HG03025 (cell line): ENCODE results near the gene INPP4B.

Source experiments
- ATAC-seq: cut with Tn5 transposase; IDR thresholded peaks from one replicate; pipeline ENCODE4 v1.9.1; 2021; ENCODE audit warnings: mild to moderate bottlenecking, moderate library complexity; ENCODE audit not compliant: unreplicated experiment, low FRiP score

The INPP4B gene

DNA sequence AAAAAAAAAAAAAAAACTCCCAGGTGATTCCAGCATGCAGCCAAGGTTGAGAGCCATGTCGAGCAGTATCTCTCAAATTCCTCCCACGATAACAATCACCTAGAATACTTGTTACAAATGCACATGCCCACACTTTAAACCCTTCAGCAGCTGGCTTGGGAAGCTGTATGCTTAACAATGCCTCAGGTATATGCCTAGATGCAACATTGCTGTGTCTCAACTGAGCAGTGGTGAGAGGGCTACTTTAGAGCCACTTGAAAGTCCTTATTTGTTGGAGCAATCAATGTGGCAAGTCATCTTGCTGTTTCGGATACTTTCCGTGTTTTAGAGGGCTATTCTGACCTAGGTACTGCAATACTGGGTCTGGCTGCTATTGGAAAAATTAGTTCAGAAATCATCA, 487.4 kb downstream of the INPP4B start:
- ATAC-seq, result no peak

DNA sequence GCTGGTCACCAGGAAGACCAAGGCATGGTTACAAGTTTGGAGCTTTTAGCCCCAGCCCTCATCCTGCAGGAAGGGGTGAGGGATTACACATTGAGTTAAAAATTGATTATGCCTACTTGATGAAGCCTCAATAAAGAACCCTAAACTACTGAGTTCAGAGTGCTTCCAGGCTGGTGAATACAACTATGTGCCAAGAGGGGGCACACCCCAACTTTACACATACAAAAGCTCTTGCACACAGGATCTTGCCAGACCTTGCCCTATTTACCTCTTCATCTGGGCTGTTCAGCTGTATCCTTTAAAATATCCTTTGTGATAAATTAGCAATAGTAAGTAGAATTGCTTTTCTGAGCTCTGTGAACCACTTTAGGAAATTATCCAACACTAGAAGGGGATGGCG, 489.3 kb downstream of the INPP4B start:
- no peak for ATAC-seq

DNA sequence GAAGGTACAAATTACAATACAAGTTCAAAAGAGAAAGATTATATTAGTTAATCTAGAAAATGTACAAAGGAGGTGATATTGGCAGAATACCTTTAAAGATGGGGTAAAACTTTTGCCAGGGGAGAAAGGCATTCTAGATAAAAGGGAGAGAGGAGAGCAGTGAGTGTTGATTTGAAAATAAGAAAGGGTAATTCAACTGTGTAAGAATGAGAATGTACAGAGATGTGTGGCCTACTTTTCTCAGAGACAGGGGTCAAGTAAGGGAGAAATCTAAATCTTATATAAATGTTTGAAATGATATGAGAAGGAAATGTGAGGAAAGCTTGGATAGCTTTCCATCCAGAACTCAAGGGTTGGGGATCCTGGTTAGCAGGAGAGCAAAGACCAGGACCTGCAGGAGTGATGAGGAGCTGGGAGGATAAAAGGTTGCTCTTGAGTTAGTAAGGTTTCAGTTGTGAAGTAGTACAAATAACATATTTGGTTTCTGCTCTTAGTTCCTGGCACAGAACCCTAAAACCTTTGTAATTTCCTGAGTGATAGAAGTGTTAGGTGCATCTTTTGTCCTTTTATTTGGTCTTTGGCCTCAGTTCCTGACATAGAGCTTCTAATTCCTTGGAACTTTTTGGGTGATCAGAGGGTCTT, 489.9 kb downstream of the INPP4B start:
- no peak for ATAC-seq

DNA sequence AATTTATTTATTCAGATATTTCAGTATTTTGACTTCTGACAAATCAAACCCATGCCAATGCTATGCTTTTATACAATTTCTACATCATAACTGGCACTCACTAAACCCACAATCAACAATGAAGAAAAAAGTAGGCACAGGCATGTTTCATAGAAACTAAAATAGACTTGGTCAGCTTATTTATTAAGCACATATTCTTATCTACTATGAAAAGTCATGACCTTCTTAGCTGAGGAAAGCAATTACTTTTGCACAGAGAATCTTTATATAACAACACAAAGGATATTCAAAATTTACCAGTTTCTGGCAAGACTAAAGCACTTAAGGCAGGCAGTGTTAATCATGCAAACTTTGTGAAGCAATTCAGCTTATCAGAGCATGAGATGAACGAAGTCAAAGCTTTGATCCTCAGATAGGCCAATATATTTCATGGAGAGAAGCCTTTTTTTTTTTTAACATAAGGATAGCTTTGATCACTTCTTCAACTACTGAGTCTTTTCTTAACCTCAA, 490.6 kb downstream of the INPP4B start:
- no peak for ATAC-seq

DNA sequence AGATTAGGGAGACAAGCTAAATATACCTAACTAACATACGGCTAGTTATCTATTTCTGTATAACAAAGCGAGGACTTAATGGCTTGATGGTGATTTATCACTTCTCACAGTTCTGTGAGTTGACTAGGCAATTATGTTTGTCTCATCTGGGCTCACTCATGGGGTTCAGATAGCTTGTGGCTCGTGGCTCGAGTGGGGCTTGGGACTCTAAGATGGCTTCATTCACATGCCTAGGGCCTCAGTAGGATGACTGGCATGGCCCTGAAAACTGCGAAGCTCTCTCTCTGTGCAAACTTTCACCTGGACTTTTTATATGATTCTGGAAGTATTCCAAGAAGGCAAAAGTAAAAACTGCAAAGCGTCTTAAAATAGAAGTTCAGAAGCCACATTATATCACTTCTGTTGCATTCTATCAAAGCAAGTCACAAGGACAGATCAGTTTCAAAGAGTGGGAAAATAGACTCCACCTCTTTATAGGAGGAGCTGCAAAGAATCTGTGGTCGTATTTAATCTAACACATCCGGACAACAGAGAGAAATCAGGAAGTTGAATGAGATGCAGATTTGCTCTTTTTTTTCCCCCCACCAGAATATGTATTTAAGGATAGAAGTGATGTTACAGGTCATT, 491.2 kb downstream of the INPP4B start:
- ATAC-seq, result no peak

DNA sequence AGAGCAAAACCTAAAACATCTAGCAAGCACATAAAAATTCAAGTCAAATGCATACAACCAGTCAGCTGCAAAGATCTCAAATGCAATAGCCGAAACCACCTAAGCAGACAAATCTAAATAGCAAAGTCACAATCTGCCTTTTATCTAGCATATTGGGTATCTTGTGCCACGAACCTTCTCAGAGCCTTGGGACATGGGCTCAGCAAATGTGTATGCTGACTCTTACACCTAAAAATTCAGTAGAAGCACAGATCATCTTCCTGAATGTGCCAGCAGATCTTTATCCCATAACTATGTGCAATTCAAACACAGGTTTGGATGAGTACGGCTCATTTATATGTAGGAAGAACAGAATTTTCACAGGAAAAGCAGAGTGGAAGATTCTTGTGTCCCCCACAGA, 492.1 kb downstream of the INPP4B start:
- no peak for ATAC-seq

DNA sequence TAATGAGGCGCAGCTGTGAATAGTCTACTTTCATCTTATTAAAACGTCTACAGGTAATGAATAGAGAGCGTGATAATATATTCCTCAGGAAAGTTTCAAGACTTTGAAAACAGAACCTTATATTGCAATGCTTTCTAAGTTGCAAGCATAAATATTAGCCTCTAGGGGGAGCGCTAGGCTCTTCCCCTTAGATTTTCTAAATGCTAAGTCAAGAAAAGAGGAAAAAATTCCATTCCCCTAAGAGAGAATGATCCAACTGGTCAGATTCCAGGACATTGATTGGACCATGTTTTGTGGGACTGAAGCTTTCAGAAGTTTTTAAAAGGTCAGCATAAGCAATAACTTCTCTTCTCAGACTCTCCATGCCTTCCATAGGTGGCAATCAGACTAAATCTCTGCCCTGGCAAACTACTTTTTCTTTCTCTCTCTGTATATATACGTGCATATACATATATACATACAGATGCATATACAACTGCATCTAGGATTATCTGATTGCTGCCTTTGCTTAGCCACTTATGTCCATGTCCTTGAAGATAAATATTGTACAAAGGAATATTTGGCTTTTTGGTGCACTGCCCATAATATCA, 492.9 kb downstream of the INPP4B start:
- ATAC-seq, result no peak

DNA sequence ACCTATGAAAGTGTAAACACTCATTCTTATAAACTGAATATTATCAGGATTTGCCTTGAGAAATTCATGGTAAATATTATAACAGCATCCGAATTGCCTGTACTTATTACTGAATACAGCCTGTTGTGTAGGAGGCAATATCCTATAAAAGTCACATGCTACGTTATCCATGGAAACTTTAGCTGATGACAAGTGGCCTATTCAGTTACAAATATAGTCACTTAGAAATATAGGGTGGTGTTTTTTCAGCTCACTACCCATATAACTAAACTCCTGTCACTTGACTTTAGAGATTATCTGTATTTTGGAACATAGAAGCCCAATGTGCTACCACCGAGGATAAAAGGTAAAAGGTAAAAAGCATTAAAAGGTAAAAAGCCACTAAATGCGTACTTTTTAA, 493.4 kb downstream of the INPP4B start:
- no peak for ATAC-seq

DNA sequence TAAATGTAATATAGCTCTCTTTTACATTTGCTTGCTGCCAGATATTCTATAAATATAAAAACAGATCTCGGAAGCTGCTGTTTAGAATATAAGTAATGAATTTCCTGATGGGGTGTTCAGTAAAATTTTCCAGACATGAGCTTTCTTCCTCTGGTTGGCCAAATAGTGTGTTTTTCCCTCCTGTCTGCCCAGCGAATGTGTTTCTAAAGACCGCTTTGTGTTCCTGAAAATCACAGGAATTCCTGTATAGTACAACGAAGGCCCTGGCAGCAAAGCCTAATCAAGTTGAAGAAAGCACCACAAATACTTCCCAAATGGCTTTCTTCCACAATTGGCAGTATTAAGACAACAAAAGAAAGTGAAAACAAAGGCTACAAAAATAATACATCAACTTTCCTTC, 494.1 kb downstream of the INPP4B start:
- ATAC-seq, result no peak

DNA sequence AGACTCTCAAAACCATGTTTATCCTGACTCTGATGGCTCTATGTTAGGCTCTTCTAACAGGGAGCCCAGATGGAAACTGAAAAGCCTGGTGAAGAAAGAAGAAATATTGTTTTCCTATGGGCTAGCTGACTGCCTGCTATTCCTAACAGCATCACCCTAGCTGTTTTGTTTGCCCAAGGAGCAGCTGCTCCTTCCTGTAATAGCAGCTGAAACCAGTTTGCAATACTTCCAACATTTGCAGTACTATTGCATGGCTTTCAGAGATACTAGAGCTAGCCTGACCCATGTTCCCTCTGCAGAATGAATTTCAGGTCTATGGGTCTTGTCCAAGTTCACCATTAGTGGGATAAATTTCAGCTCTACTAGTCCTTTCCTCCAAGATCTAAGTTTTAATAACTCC, 495.2 kb downstream of the INPP4B start:
- ATAC-seq, result no peak

DNA sequence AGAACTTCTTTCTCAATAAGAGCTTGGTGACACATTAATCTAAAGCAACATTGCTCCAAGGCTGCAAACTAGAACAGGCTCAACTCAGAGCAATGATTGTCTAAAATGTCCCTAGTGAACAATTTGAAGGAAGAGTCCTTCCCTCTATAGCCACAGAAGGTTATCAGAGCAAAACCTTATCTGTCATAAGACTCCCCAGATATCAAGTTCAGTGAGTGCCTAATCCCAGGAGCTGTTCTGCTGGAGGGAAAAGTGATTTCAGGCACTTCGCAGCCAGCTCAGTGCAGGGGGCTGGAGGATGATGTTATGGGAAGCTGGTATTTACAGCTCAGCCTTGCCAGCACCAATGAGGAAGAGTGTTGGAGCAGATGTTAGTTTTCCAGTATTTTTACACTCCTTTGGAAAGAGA, 497.5 kb downstream of the INPP4B start:
- ATAC-seq, result no peak

DNA sequence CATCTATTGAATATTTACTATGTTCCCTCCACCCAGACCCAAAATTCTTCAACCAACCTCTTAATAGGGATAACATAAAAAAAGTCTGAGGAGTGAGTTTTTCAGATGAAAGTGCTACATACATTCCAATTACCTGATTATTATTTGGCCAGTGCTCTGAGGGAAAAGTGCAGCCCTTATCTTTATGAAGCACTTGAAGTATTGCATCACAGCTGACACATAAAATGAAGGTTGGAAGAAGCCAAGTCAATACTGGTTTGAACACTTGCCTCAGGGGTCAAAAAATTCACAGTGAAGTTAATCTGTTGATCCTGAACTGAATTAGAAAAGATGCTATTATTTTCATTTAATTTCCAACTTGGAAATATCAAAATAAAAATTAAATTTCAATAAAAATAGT, 498.9 kb downstream of the INPP4B start:
- no peak for ATAC-seq

DNA sequence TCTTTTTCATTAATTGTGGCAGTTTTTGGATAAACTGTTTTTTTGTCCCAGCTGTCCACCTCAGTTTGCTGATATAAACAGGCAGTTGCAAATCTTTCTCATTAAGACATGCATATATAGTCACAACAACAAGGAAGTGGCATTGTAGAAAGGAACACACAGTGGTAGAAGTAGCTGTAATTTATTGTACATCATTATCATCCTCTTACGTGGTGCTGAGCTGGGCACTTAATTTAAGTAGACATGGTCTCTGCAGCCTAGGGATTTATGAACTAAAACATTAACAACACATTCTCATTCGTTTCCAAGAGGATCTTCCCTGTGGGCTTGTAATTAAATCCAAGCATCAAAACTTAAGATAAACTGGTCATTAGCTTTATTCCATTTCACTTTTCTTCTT, 500.2 kb downstream of the INPP4B start:
- ATAC-seq, result no peak

DNA sequence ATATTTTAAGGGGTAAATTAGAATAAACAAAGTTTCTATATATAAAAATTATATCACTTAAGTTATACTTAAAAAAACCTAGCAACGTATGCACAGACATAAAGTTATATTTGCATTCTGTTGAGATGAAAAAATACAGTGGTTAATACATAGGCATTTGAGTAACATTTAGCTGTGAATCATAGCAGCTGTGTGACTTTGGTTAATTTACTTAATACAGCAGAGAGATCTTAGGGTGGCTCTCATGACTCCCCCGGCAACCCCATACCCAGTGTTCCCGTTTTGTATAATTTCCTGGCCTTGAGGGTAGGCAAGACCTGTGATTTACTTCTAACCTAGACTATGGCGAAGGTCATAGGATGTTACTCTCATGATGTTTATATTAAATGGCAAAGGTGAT, 504.8 kb downstream of the INPP4B start:
- ATAC-seq, result no peak

DNA sequence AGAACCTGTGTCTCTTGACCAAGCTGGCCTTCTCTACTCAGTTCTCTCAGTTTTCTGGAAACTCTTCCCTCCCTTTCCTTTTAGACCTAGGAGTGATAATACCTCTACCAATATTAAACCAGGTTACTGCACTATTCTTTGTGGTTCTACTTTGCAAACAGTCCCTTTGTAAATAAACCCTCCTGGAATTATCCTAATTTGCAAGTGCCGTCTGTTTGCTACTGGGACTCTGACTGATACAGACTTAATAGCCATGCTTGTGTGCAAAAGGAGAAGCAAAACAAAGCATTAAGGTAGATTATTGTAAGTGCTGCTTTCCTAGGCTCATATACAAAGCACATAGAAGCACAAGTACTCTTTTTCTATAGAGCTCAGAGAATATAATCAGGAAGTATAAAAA, 507.0 kb downstream of the INPP4B start:
- ATAC-seq, result no peak

DNA sequence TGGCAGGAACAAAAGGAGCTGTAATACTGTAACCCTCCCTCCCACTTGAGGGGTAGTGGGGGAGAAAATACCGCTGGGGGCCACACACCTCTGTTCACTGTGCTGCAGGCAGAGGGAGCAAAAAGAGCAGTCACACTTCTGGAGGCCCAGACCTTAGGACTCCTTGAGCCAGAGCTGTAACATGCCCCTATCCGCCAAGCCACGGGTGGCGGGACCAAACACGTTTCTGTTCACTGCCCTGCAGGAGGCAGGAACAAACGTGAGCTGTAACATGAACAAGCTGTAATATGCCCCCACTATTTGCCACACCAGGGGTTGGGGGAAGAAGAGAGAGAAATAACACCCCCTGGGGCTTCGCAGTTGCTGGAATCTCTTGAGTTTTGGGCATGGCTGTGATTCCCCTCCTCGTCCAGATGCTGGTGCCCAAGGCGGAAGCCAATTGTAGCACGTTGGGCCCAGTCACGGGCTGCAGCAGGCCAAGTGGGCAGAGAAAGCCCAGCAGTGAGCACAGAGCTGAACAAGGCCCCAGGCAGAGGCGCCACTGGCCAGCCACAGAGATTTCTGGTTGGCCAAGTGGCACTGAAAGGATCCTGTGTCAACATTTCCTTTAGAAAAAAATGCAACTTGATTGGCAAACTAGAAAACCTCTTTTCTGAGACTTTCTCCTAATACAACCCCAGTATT, 509.7 kb downstream of the INPP4B start:
- ATAC-seq, result no peak

DNA sequence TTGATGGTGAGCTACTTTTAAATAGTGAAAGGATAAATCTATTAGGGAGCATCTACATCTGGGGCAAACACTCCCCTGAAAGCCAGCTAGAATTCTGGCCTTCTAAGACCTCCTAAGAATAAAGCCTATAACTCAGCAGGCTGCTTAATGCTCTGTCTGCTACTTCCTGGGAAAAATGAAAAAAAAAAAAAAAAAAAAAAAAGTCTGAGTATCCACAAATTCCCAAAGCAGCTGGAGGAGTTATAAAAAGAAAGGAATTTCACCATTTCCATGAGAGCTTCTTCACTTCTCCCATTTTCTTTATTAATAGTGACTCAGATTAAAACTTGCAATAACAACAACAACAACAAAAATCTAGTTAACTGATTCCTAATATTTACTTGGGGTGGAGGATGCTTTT, 511.2 kb downstream of the INPP4B start:
- ATAC-seq, result no peak

DNA sequence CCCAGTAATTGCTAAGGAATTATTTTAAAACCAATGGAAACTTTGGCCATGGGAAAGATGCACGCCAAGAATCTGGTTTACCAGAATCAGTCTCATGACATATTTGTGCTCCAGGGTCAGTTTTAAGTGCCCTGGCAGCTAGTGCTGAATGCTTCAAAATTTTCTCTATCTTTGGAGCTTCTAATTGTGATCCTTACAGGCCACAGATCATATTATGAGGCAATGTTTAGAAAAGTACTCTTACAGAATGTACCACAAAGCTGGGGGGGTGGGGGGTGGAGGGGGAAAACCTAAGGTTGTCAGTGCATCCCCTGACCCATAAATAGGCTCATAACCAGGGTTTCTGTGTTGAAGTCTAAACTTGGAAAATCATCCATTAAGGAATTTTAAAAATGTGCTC, 514.5 kb downstream of the INPP4B start:
- no peak for ATAC-seq

DNA sequence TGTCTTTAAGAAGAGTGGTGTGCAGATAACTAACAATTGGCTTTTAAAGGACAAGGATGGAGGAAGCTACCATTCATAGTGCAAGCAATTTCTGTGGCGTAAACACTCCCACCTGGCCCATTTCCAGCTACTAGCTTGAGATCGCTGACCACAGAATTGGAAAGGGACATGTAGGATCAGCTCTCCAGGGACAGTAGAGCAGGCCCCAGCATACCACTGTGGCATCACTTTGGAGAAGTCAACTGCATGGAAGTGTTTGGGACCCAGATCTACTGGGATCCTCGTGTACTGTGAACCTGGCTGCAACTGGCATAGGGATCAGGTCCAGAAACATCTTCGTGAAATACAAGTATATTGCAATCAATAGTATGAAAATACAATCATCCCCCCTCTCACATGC, 515.0 kb downstream of the INPP4B start:
- ATAC-seq, result no peak

DNA sequence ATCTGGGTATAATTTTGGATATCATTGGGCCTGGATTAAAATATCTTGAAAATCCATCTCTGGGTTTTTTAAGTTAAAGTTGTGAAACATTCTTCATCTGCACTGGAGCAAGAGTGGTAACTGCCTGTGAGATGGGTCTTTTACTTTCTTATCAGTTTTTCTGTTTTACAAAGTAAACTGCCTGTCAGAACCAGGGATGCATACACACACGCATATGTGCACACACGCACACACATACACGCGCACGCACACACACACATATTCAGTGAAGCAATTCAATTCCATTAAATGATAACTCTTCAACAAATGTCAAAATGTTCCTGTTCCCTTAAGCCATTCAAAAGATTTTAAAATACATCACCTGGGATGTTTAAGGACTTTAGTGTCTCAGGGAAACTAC, 515.8 kb downstream of the INPP4B start:
- no peak for ATAC-seq

DNA sequence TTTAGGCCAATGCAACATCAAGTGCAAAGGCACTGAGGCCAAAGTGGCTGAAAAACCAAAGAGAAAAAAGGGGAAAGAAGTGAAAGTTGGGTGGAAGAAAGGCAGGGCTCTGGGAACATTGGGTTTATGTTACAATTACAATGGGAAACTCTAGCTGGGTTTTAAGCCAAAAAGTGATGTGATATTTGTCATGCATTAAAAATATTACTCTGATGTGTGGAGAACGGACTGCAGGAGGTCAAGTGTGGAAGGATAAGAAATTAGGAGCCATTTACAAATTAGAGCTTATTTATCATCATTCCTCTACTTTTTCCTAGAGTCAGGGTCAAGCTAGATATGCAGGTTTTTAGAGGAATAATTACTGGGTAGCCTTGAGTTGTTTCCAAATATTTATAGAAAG, 516.8 kb downstream of the INPP4B start:
- no peak for ATAC-seq

DNA sequence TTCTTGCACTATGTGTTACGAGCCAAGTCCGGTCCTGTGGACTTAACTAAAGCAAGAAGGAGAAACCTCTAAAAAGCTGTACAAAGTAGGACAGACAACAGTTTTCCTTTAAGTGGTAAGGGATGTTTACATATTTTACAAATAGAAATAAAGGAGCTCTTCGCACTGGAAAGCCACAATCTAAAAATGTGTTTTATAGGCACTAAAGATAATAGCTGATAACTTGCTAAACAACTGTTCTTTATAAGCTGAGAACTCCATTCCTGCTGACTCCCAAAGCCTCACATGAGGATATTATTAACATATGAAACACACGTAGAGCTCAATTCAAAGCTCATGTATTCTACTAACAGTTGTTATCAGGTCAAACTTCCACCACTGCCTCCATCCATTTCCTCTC, 519.9 kb downstream of the INPP4B start:
- no peak for ATAC-seq
